ENCODE data around the gene PELI3. TPM values are rescaled to one million over a fixed set of nuclear protein-coding genes. Genes with fewer than 3 reads are reported as not detected.

The PELI3 gene
- 3.5 and 3.6 TPM in 2 replicates for total RNA-seq

- TF ChIP-seq CTCF (conservative IDR thresholded peaks at IDR 0.05; ENCODE audit: low read depth, low read length), result no peak
Measured at GRCh38 chr11:66466225-66467033, at the start of gene PELI3. PELI3 (plus strand) TSS chr11:66466905; CDS start chr11:66468129, 1,224 bp downstream.

DNA sequence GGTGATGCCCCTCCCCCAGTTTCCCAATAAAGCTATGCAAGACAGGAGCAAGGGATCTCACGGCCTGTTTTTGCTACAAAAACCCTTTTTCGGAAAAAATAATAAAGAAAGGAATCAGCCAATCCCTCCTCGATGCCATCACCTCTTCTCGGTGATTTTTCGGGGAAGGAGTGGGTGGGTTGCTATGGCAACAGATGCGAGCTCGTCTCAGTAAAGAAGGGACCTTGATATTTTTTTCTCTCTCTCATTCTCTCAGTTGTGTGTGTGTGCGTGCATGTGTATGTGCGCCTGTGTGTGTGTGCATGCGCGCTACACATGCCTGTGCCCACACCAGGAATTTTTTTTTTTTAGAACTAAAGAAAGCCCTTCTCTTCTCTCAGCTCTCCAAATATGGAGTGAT, 49.7 kb upstream of the PELI3 start:
- no peak overlapping the region for H3K4me3 ChIP-seq (ENCODE audit: low read depth, low read length)
- no peak for TF ChIP-seq CTCF (conservative IDR thresholded peaks at IDR 0.05; ENCODE audit: low read depth, low read length)
- DNase-seq (ENCODE audit: low read depth), result no peak

More at GRCh38 chr11:66466225-66467033, at the start of gene PELI3:
- peak; percentile 22 for DNase-seq (ENCODE audit: low read depth)
- peak within 1 kb of the TSS; percentile 63 for H3K4me3 ChIP-seq (ENCODE audit: low read depth, low read length)

DNA sequence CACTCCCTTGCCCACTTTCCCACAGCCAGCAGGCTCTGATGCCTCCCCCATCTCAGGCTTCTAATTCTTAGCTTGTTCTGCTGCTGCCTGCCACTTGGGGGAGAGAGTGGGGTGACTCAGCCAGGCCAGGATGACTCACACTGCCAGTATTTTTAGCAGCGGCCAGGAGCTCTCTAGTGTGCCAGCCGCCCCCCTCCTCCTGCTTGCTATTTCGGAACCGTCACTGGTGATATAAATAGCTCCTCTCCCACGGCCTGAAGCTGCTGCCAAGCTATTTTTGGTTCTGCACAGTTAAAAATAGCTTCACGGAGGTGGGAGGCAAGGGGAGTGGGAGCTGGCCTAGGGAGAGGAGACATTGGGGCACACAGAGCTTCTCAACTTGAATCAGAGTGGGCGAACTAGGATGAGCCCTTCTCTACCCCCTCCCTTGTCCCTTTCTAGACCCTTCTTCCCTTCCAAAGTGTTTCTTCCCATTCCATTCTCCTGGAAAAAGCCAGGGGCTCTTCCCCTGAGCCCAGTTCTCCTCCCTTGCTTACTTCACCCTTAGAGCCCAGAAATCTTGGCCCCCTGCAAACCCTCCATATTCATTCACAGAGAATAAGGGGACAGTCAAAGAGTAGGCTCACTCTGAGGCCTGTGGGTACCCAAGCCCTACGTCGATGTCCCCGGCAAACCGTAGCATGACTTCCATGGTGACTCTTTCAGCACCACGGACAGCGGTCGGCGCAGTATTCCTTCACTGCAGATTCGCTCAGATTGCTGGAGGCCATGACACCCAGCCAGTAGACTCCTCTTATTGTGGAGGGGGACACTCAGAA, 48.3 kb upstream of the PELI3 start:
- H3K4me3 ChIP-seq (ENCODE audit: low read depth, low read length), result no peak overlapping the region
- TF ChIP-seq CTCF (conservative IDR thresholded peaks at IDR 0.05; ENCODE audit: low read depth, low read length), result peak; percentile 60
- peak; percentile 57 for DNase-seq (ENCODE audit: low read depth)

- TF ChIP-seq CTCF (conservative IDR thresholded peaks at IDR 0.05; ENCODE audit: low read depth, low read length), result no peak
- no peak for DNase-seq (ENCODE audit: low read depth)
- H3K4me3 ChIP-seq (ENCODE audit: low read depth, low read length), result no peak overlapping the region
Measured at GRCh38 chr11:66418986-66419308, 47.8 kb upstream of the PELI3 start.

- no peak overlapping the region for H3K4me3 ChIP-seq (ENCODE audit: low read depth, low read length)
- no peak for TF ChIP-seq CTCF (conservative IDR thresholded peaks at IDR 0.05; ENCODE audit: low read depth, low read length)
- no peak for DNase-seq (ENCODE audit: low read depth)
Measured at GRCh38 chr11:66419825-66420224, 46.9 kb upstream of the PELI3 start.

- DNase-seq (ENCODE audit: low read depth), result no peak
- no peak within 1 kb of the TSS for H3K4me3 ChIP-seq (ENCODE audit: low read depth, low read length)
- no peak for TF ChIP-seq CTCF (conservative IDR thresholded peaks at IDR 0.05; ENCODE audit: low read depth, low read length)
Measured at GRCh38 chr11:66420671-66421476, 45.8 kb upstream of the PELI3 start, which contains the start of gene NPAS4. NPAS4 (plus strand) TSS chr11:66421035; CDS start chr11:66421180, 145 bp downstream.

All from epithelial cell of proximal tubule (primary cell).